ENCODE data around the gene NMNAT3.
A peak's percentile ranks its signal among the peaks of the same experiment; 100 is the strongest.

The NMNAT3 gene
- 0.21 to 6.1 (median 1.3) reads per million in 17 experiments for total RNA-seq

GRCh38 chr3:139677388-139678155 lies at the start of gene NMNAT3:
TSS of gene NMNAT3 (minus strand) at chr3:139677972. CDS start at chr3:139627724, 50,248 bp downstream.
- peak; percentile 84 to 95 (median 90) for DNase-seq

DNA sequence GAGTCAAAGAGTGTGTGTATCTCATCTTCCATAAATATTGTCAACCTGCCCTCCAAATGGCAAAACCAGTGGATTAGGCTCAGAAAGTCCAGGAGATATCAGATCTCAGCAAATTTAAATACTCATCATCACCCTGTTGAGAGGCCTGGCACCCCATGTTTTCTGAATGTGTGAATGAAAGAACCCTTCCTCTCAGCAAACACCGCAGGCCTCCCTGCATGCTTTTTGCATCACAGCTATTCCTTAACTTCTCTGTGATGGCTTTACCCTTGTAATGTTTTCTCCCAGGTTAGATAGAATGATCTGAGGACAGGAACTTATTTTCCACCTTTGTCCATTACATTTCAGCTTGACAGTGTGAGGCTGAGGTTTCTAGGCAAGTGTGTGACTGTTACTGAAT lies 43.6 kb upstream of the NMNAT3 start:
- no peak for DNase-seq

- DNase-seq: peak in 1 of 4 experiments; percentile 4
Measured at GRCh38 chr3:139718415-139718814, 40.6 kb upstream of the NMNAT3 start.

DNA sequence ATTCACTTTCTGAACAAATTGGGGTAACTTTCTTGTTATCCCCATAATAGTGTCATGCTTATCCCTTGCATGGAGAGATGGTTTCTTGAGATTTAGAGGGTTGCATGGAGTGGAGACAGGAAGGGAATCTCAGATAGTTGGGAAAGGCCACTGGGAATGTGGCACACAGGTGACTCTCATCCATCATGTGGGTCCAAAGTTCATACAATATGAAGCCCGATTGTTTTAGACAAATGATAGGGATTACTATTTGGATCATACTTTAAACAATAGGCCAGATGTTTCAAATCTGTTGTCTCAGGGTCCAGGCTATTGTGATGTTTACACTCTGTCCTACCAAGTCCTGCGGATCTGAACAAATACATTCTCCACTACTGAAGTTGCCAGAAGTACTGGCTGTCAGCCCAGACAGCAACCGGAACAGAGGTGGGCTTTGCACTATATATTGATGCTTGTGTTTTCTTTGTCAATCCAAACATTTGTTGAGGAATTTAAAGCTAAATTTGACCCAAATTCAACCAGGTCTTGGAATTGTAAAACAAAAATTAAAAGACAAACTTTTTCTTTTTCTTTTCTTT lies 39.2 kb upstream of the NMNAT3 start:
- DNase-seq: no peak

DNA sequence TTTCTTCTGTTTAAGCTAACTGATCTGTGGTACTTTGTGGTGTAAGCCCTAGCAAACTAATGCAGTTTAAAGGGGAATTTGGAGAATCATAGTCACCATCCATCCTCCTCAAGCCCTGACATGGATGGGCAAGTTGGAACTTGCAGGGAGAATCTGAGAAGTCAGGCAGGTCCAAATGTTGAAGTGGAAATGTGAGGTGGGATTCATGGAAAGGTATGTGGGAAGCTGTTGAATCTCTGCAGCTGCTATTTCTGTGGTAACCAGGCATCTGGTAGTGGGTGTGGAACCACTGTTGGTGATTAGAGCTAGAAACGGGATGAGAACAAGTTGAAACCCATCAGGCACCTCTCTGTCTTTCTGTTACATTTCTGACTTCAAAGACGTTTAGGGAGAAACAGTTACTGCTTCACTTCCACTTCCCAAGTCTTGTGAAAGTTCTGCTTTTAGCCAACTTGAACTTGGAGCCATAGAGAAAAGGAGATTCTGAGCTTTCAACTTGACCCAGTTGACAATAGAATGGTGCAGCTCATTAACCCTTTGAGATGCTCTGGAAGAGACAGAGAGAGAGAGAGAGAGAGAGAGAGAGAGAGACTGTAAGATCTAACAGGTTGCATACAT lies 38.1 kb upstream of the NMNAT3 start:
- DNase-seq: peak; percentile 29 to 66 (median 45)

DNA sequence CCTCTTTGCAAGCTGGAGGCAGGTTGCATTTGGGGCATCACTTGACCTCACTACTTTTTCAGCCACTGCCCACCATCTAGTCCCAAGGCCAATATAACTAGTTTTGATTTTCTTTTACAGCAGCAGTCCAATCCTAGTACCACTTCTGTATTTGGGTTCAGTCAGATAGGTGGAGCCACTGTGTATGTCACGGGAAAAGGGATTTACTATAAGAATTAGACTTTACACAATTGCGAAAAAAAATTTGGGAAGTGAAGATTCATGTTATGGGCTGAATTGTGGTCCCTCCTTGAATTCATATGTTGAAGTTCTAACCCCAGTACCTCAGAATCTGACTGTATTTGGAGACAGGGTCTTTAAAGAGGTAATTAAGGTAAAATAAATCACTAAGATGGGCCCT lies 37.4 kb upstream of the NMNAT3 start:
- DNase-seq: peak; percentile 7 to 57 (median 30)

GRCh38 chr3:139710212-139710611 lies 32.4 kb upstream of the NMNAT3 start:
- no peak for DNase-seq

DNA sequence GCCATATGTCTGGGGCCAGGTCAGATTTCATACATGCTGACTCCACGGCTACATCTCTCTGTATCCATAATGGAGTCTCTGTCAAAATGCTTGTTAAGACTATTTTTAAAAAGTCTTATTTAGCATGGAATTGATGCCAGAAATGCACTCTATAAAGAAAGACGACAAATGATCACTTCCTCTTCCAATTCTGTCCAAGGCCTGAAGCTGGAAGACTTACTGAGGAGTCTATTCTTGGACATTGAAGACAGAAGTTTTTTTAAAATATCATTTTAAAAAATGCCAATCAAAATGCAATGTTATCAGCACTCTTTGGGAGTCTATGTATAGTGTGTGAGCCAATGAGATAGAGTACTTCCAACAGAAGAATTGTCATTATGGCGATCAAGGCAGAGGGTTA lies 27.9 kb upstream of the NMNAT3 start:
- no peak for DNase-seq

DNA sequence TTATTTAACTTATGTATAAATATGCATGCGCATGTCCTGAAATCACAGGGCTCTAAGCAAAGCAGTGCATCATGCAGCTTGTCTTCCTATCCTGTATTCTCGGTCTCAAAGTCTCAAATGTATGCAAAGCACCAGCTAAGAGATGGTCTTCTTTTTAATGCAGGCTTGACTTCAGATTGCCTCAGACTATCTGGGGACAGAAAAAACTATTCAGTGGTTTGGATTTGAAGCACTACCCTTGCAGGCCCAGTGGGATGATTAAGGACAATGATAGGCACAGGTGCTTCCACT lies 18.5 kb upstream of the NMNAT3 start:
- no peak for DNase-seq

- DNase-seq: no peak
Measured at GRCh38 chr3:139695426-139696313, 17.9 kb upstream of the NMNAT3 start.

- no peak for DNase-seq
Measured at GRCh38 chr3:139695007-139695406, 17.2 kb upstream of the NMNAT3 start.

DNA sequence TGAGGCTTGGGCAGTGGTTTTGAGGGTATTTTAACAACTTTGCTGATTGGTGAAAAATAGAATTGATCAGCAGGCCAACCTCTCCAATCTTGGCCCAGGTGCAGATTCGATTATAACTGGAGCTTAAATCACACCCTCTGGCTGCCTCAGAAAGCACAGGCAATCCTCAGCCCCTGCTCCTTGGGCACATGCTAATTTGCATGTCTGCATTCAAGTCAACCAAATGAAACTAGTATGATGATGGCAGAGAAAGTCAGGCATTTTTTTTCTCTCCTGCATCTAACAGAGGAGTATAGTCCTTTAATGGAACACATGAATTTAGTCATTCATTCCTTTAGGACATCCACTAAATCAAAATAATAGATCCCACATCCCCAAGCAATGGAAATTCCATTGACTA lies 16.8 kb upstream of the NMNAT3 start:
- no peak for DNase-seq

GRCh38 chr3:139691619-139692018 lies 13.8 kb upstream of the NMNAT3 start:
- no peak for DNase-seq

- DNase-seq: no peak
Measured at GRCh38 chr3:139689708-139690228, 12.0 kb upstream of the NMNAT3 start.

DNA sequence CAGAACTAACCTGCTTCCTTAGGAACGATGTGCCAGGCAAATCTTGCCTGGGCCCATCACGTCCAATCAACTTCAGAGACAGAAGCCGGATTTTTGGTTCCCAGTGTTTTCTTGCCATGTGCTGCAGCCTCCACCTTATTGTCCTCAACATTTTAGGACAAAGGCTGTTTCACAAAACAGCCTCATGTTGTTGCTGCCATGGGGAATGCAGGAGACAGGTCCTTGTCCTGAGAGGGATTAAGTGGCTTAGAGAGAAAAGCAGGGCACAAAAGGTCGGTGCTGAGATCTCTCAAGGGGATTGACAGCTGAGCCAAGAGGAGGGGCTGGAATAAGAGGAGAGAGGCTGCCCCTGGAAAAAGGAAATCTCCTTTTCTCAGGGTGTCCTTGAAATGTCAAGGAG lies 11.3 kb upstream of the NMNAT3 start:
- DNase-seq: no peak

- peak; percentile 6 to 65 (median 43) for DNase-seq
Measured at GRCh38 chr3:139687431-139687830, 9.7 kb upstream of the NMNAT3 start.

- DNase-seq: no peak
Measured at GRCh38 chr3:139686624-139687023, 8.9 kb upstream of the NMNAT3 start.

- DNase-seq: no peak
Measured at GRCh38 chr3:139686206-139686605, 8.4 kb upstream of the NMNAT3 start.

GRCh38 chr3:139679220-139679775 lies 1.5 kb upstream of the NMNAT3 start:
- DNase-seq: peak; percentile 35 to 64 (median 61)

GRCh38 chr3:139676632-139677387 lies 962 bp downstream of the NMNAT3 start:
- peak in 3 of 4 experiments; percentile 28 to 60 (median 48) for DNase-seq

DNA sequence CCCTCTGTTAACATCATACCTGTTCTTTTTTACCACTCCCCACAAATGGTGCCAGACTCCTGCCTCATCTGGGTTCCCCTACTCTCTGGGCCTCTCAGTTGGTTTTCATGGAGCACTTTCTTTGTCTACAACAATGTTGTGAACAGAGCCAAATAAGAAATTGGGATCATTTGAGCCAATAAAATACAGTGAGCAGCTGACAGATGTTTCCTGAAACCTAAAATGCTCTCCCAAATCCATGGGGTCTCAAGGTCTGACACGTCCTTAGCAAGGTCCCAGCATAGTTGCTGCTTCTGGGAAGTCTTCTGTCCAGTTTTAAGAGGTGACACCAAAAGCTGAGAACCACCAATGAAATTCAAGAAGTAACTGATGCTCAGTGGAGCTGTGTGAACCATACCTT lies 1.7 kb downstream of the NMNAT3 start:
- DNase-seq: no peak

DNA sequence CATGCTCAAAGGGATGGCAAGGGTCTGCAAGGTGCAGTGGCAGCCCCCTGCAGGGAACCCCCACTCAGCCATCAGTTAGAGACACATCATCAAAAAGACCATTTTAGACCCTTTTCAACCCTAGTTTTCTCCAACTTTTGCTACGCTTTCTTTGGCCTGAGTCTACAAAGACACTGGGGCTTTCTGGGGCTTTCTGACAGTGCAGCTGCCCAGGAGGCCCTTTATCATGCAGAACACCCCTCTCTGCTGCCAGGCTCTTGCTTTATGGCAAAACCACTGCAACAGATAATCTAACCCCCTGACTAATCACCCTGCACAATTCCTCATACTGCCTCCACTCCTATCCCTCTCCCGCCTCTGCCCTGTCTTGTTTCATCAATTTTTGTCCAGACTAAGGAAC lies 2.4 kb downstream of the NMNAT3 start:
- DNase-seq: no peak
